HepG2 (cell line): ENCODE results near the gene CPSF7. TPM values are rescaled to one million over a fixed set of nuclear protein-coding genes. Genes with fewer than 3 reads are reported as not detected.

Experiments used
- ATAC-seq: fragments of 200-7000 bp; cut with Tn5 transposase; 3 replicates; pipeline ENCODE4 v1.9.1; 2020; ENCODE audit warnings: mild to moderate bottlenecking, moderate library complexity
- BruUV-seq: library from RNA; stranded (reverse); fragments of 400-500 nt; replicated peaks from 2 replicates; lab custom pipeline; 2021; lab: Mats Ljungman, UMichigan
- CTCF ChIA-PET: fragments of 300-600 bp; formaldehyde crosslinking; extraction: SDS; loops from one replicate; lab custom pipeline; 2021; ENCODE audit warnings: low total read pairs, inconsistent platforms, low intra/inter-chr PET ratio; lab: Yijun Ruan, JAX
- POLR2A ChIA-PET: fragments of 350-600 bp; sonication (Branson Sonifier 250); formaldehyde crosslinking; loops from one replicate; lab custom pipeline; 2020; ENCODE audit warnings: antibody characterized with exemption, inconsistent platforms; lab: Yijun Ruan, JAX
- DNase-seq: peaks from one replicate; pipeline ENCODE4 v3.0.0-alpha.2; 2015; ENCODE audit warnings: low spot score
- FAIRE-seq: peaks from 3 replicates; lab custom pipeline; 2011; peaks lifted over from hg19 to GRCh38; lab: Jason Lieb, UNC
- H2AFZ ChIP-seq: one replicate; pipeline ENCODE4 v1.6.1; 2011; ENCODE audit warnings: low read length, inconsistent platforms
- H3K27ac ChIP-seq: fragments of 300-600 bp; 3 replicates; pipeline ENCODE4 v1.8.0; 2011; ENCODE audit warnings: mixed run types, mild to moderate bottlenecking, mixed read lengths, low read length, inconsistent platforms; ENCODE audit not compliant: insufficient read depth; ENCODE audit errors: extremely low read length
- H3K27me3 ChIP-seq, 2 experiments: fragments of 200-600 bp in 1 of 2; 2 replicates in 1 of 2; 3 replicates in 1 of 2; pipeline versions ENCODE4 v1.6.0 to v1.8.0; 2011; ENCODE audit warnings: low read length in 2 of 2, mild to moderate bottlenecking in 2 of 2, moderate library complexity in 2 of 2, inconsistent platforms in 1 of 2; ENCODE audit not compliant: insufficient read depth in 2 of 2, control insufficient read depth in 1 of 2
- H3K36me3 ChIP-seq, 2 experiments: fragments of 200-600 bp in 1 of 2; replicated peaks in 1 of 2; 2 replicates in 1 of 2; 3 replicates in 1 of 2; pipeline versions ENCODE4 v1.5.1 to v1.8.0; 2011; ENCODE audit warnings: low read length in 2 of 2, inconsistent platforms in 1 of 2; ENCODE audit not compliant: insufficient read depth in 2 of 2, control insufficient read depth in 1 of 2
- H3K4me1 ChIP-seq: 2 replicates; pipeline ENCODE4 v1.5.1; 2012; ENCODE audit warnings: low read length, inconsistent platforms; ENCODE audit not compliant: insufficient read depth
- H3K4me2 ChIP-seq: 2 replicates; pipeline ENCODE4 v1.6.0; 2011; ENCODE audit warnings: low read depth, low read length, inconsistent platforms
- H3K4me3 ChIP-seq, 3 experiments: fragments of 200-600 bp in 1 of 3; sonication (generic), shearing (Covaris generic) in 1 of 3; replicated peaks in 1 of 3; 2 replicates each; pipeline ENCODE4 v1.5.1; 2011 to 2016; ENCODE audit warnings: low read length in 3 of 3, inconsistent platforms in 2 of 3, low read depth in 2 of 3, mild to moderate bottlenecking in 2 of 3, control low read depth in 1 of 3, mixed read lengths in 1 of 3; ENCODE audit not compliant: insufficient read depth in 1 of 3
- H3K79me2 ChIP-seq: one replicate; pipeline ENCODE4 v1.6.1; 2011; ENCODE audit warnings: low read length, inconsistent platforms; ENCODE audit not compliant: insufficient read depth
- H3K9ac ChIP-seq: 2 replicates; pipeline ENCODE4 v1.6.0; 2011; ENCODE audit warnings: mild to moderate bottlenecking, low read depth, low read length, inconsistent platforms; ENCODE audit not compliant: insufficient read depth
- H3K9me3 ChIP-seq: 2 replicates; pipeline ENCODE4 v1.5.1; 2012; ENCODE audit warnings: mild to moderate bottlenecking, low read length
- H4K20me1 ChIP-seq: 2 replicates; pipeline ENCODE4 v1.6.0; 2011; ENCODE audit warnings: inconsistent platforms, mild to moderate bottlenecking, low read length, moderate library complexity; ENCODE audit not compliant: insufficient read depth
- FOXJ3 ChIP-seq: sonication (generic); formaldehyde crosslinking; IDR thresholded peaks from 2 replicates; pipeline ENCODE4 v1.4.0; 2020; ENCODE audit warnings: missing genetic modification reagents, mild to moderate bottlenecking, borderline replicate concordance
- POLR2AphosphoS5 ChIP-seq: IDR thresholded peaks from 2 replicates; pipeline ENCODE4 v1.6.1; 2012; ENCODE audit warnings: low read depth, low read length
- POLR2G ChIP-seq: fragments of 200-400 bp; formaldehyde crosslinking; IDR thresholded peaks from 2 replicates; pipeline ENCODE4 v1.6.1; 2018; ENCODE audit warnings: mild to moderate bottlenecking, low read depth, low read length, moderate library complexity
- RBFOX2 ChIP-seq: fragments of 200-400 bp; formaldehyde crosslinking; IDR thresholded peaks from 2 replicates; pipeline ENCODE4 v1.6.1; 2017; ENCODE audit warnings: low read depth, mild to moderate bottlenecking, low read length
- RBM22 ChIP-seq: fragments of 200-400 bp; formaldehyde crosslinking; optimal IDR thresholded peaks from 2 replicates; pipeline ENCODE3; 2017; ENCODE audit warnings: mild to moderate bottlenecking, low read length, moderate library complexity
- REPIN1 ChIP-seq: sonication (generic); formaldehyde crosslinking; IDR thresholded peaks from 2 replicates; pipeline ENCODE4 v1.8.0; 2022; ENCODE audit warnings: missing genetic modification reagents, low read depth, mild to moderate bottlenecking, borderline replicate concordance
- ZNF501 ChIP-seq: sonication (generic); formaldehyde crosslinking; IDR thresholded peaks from 2 replicates; pipeline ENCODE4 v1.5.1; 2020; ENCODE audit warnings: mild to moderate bottlenecking, moderate library complexity, missing genetic modification reagents
- WGBS: methylation state at CpG from one replicate; pipeline ENCODE4 v1.1.6; 2017; ENCODE audit warnings: low lambda C conversion rate; 5-methylcytosine and 5-hydroxymethylcytosine counted together
- in situ Hi-C: cut with HindIII; loops from 2 replicates; pipeline ENCODE4 v1.10.0; 2017; ENCODE audit warnings: low pct_unique_long_range_greater_than_20kb; ENCODE audit not compliant: extremely low pct_ligation_motif_present
- intact Hi-C: fragments of 100-400 bp; cut with micrococcal nuclease; formaldehyde crosslinking; loops from one replicate; pipeline ENCODE4 v1.10.0; 2022; ENCODE audit not compliant: unreplicated experiment
- polyA plus RNA-seq, 8 experiments: library from polyadenylated mRNA; depleted of rRNA in 3 of 8; stranded (reverse) in 7 of 8; unstranded in 1 of 8; fragments of >200 nt; fragmentation: Illumina TruSeq in 4 of 8; extraction: Trizol in 4 of 8; gene quantifications; 2 replicates each; pipeline versions ENCODE4 v1.2.1 to v1.2.3, GENCODE V29; 2011 to 2016; ENCODE audit warnings: low read depth in 4 of 8, missing spikeins in 1 of 8, mixed read lengths in 1 of 8; ENCODE audit not compliant: insufficient read depth in 1 of 8
- total RNA-seq, 5 experiments: library from RNA; depleted of rRNA; stranded (reverse); fragments of >200 nt; fragmentation: Illumina TruSeq; extraction: Trizol; gene quantifications; 2 replicates each; pipeline ENCODE4 v1.2.3, GENCODE V29; 2016; ENCODE audit warnings: low read depth in 1 of 5
- TF ChIP-seq, protein P1 (sequence below): sonication (generic); formaldehyde crosslinking; IDR thresholded peaks from 2 replicates; pipeline ENCODE4 v1.4.0; 2020; ENCODE audit warnings: missing genetic modification reagents, borderline replicate concordance

Gene CPSF7
- total and polyA plus RNA-seq, 2 of the 13 experiments (the other 11 are each of a cell fraction or from before 2014, with no cell fraction given) = 34.1 to 36.8 TPM

DNA sequence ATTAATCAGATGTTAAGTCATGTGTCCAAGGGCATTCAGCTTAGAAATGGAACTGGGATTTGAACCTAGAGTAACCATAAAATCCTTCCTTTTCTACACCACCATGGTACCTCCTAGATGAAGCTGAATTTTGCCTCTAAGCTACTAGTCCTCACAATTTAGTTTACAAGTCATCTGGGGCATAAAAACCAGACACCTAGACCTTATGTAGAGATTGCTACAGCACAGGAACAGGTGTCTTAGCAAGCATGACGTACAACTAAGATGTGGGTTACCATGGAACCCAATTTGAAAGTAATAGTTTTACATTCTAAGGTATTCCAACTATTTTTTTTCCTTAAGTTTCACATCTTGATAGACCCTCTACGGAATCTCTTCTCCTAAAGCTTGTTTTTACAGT lies 28.2 kb downstream of the CPSF7 start:
- BruUV-seq = no TSS peak
- ChIA-PET POLR2A (interaction anchor here (1.3 to 4.5 kb wide), 7 partner anchors 9 to 66 kb away, joined by 4 to 35 read pairs (median 8); partner anchors contain the start of genes CPSF7, CYB561A3, SDHAF2 and TMEM216), CTCF (no interaction called here)
- intact Hi-C loops = no loop called here
- Histone ChIP-seq H3K27me3 (no peaks in the 10 kb centered on the region), H3K36me3 (peaks cover 31 to 53% of the 10 kb centered on the region in 2 experiments), H3K4me1 (no peaks in the 10 kb centered on the region), H3K27ac (no peak overlapping the region), H3K79me2 (no peaks in the 10 kb centered on the region), H3K4me2 (no peak overlapping the region), H3K4me3 (no peak overlapping the region), H4K20me1 (no peaks in the 10 kb centered on the region), H3K9me3 (no peaks in the 10 kb centered on the region), H3K9ac (no peak overlapping the region), H2AFZ (no peak overlapping the region)
- ATAC-seq = no peak
- no peak for DNase-seq
- WGBS = 95% methylated on average over 2 of the region's 2 CpGs
- in situ Hi-C loops = no loop called here
- FAIRE-seq = no peak
- 0 out of 2 replicates have a peak, but pooled peaks have one; percentile 36 for TF ChIP-seq RBFOX2
- TF ChIP-seq ZNF501 = no peak
- TF ChIP-seq FOXJ3 (CRISPR knock-in tag) = no peak
- peak; percentile 21; the same call in 1 of the 2 replicates for TF ChIP-seq POLR2G
- TF ChIP-seq RBM22 = peak; percentile 40
- TF ChIP-seq POLR2AphosphoS5 = peak; percentile 11

DNA sequence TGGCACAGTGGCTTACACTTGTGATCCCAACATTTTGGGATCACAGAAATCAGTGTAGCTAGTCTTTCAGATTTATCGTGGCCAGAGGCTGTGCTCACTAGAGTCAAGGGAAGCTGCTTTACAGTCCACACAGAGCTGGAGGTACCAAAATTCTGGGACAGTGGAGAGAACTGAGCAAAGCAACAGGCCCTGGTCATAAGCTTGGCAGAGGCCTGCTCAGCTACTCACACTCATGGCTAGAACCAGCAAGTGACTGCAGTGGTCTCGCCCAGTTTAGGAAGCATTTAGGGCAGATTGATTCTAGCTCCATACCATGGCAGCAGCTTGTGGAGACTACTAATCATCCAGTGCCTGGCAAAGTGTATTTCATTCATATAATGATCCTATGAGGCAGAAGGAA lies 28.6 kb downstream of the CPSF7 start:
- H3K4me3 ChIP-seq = no peak overlapping the region
- H3K4me1 ChIP-seq = no peaks in the 10 kb centered on the region
- H4K20me1 ChIP-seq = no peaks in the 10 kb centered on the region
- no peaks in the 10 kb centered on the region for H3K79me2 ChIP-seq
- FAIRE-seq (no peak), ATAC-seq (peak; percentile 34; the same call in 2 of the 3 replicates)
- H3K4me2 ChIP-seq = no peak overlapping the region
- CTCF ChIA-PET = no interaction called here
- peak; percentile 54 for TF ChIP-seq POLR2G
- TF ChIP-seq, protein P1, sequence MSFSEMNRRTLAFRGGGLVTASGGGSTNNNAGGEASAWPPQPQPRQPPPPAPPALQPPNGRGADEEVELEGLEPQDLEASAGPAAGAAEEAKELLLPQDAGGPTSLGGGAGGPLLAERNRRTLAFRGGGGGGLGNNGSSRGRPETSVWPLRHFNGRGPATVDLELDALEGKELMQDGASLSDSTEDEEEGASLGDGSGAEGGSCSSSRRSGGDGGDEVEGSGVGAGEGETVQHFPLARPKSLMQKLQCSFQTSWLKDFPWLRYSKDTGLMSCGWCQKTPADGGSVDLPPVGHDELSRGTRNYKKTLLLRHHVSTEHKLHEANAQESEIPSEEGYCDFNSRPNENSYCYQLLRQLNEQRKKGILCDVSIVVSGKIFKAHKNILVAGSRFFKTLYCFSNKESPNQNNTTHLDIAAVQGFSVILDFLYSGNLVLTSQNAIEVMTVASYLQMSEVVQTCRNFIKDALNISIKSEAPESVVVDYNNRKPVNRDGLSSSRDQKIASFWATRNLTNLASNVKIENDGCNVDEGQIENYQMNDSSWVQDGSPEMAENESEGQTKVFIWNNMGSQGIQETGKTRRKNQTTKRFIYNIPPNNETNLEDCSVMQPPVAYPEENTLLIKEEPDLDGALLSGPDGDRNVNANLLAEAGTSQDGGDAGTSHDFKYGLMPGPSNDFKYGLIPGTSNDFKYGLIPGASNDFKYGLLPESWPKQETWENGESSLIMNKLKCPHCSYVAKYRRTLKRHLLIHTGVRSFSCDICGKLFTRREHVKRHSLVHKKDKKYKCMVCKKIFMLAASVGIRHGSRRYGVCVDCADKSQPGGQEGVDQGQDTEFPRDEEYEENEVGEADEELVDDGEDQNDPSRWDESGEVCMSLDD (CRISPR knock-in tag) = no peak
- TF ChIP-seq REPIN1 (CRISPR knock-in tag) = no peak
- TF ChIP-seq, all 625 proteins: peak for 1
- H3K9ac ChIP-seq = no peak overlapping the region
- POLR2A ChIA-PET = interaction anchor here (1.3 to 4.5 kb wide), 7 partner anchors 9 to 66 kb away, joined by 4 to 35 read pairs (median 8); partner anchors contain the start of genes CPSF7, CYB561A3, SDHAF2 and TMEM216
- H3K9me3 ChIP-seq = no peaks in the 10 kb centered on the region
- peaks cover 31 to 49% of the 10 kb centered on the region in 2 experiments for H3K36me3 ChIP-seq
- WGBS = 86% methylated on average over 1 of the region's 2 CpGs
- H3K27me3 ChIP-seq = no peaks in the 10 kb centered on the region
- in situ Hi-C loops = no loop called here
- H3K27ac ChIP-seq = no peak overlapping the region
- H2AFZ ChIP-seq = no peak overlapping the region
- intact Hi-C loops = no loop called here
- DNase-seq = no peak
- no TSS peak for BruUV-seq
